ENCODE results near the gene TRAF7. TPM values are rescaled to one million over a fixed set of nuclear protein-coding genes. Genes with fewer than 3 reads are reported as not detected.

Gene TRAF7
- total RNA-seq, 4 donors from 2014 or later = 42.6 to 64.5 (median 54.3) TPM

GRCh38 chr16:2181952-2182351 is 26.4 kb downstream of the TRAF7 start:
- intact Hi-C loops (cut with DNase I) = no loop called here
- H3K27me3 ChIP-seq = peaks cover 0 to 13% (median 0%) of the 10 kb centered on the region in 4 donors
- H3K4me3 ChIP-seq = no peak overlapping the region
- H3K36me3 ChIP-seq = peaks cover 6 to 13% (median 12%) of the 10 kb centered on the region in 4 donors
- TF ChIP-seq POLR2AphosphoS5 (IDR thresholded peaks at IDR 0.05) (no peak), POLR2A (IDR thresholded peaks at IDR 0.05; ENCODE audit: low read depth) (no peak), EP300 (IDR thresholded peaks at IDR 0.05) (no peak)
- TF ChIP-seq, protein P1, sequence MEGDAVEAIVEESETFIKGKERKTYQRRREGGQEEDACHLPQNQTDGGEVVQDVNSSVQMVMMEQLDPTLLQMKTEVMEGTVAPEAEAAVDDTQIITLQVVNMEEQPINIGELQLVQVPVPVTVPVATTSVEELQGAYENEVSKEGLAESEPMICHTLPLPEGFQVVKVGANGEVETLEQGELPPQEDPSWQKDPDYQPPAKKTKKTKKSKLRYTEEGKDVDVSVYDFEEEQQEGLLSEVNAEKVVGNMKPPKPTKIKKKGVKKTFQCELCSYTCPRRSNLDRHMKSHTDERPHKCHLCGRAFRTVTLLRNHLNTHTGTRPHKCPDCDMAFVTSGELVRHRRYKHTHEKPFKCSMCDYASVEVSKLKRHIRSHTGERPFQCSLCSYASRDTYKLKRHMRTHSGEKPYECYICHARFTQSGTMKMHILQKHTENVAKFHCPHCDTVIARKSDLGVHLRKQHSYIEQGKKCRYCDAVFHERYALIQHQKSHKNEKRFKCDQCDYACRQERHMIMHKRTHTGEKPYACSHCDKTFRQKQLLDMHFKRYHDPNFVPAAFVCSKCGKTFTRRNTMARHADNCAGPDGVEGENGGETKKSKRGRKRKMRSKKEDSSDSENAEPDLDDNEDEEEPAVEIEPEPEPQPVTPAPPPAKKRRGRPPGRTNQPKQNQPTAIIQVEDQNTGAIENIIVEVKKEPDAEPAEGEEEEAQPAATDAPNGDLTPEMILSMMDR (IDR thresholded peaks at IDR 0.05) = no peak
- no peak for DNase-seq (ENCODE audit: extremely low spot score)
- no peak overlapping the region for H3K27ac ChIP-seq (replicated peaks in 1 of 4)
- H3K4me1 ChIP-seq = peaks cover 0 to 11% (median 0%) of the 10 kb centered on the region in 4 donors
- no CpG with 5 or more reads among the region's 20 CpGs for WGBS
- no peaks in the 10 kb centered on the region for H3K9me3 ChIP-seq

GRCh38 chr16:2183671-2184070 is 28.1 kb downstream of the TRAF7 start:
- Histone ChIP-seq H3K36me3 (no peaks in the 10 kb centered on the region), H3K27me3 (peaks cover 0 to 7% (median 0%) of the 10 kb centered on the region in 4 donors), H3K4me1 (peaks cover 0 to 5% (median 0%) of the 10 kb centered on the region in 4 donors), H3K4me3 (no peak overlapping the region), H3K9me3 (no peaks in the 10 kb centered on the region), H3K27ac (replicated peaks in 1 of 4) (no peak overlapping the region)
- DNase-seq (ENCODE audit: extremely low spot score) = no peak
- intact Hi-C loops (cut with DNase I) = no loop called here
- WGBS = 89% methylated on average over 9 of the region's 30 CpGs
- TF ChIP-seq, protein P1 (IDR thresholded peaks at IDR 0.05) = no peak
- no peak for TF ChIP-seq POLR2A (IDR thresholded peaks at IDR 0.05; ENCODE audit: low read depth)
- no peak for TF ChIP-seq EP300 (IDR thresholded peaks at IDR 0.05)
- no peak for TF ChIP-seq POLR2AphosphoS5 (IDR thresholded peaks at IDR 0.05)

DNA sequence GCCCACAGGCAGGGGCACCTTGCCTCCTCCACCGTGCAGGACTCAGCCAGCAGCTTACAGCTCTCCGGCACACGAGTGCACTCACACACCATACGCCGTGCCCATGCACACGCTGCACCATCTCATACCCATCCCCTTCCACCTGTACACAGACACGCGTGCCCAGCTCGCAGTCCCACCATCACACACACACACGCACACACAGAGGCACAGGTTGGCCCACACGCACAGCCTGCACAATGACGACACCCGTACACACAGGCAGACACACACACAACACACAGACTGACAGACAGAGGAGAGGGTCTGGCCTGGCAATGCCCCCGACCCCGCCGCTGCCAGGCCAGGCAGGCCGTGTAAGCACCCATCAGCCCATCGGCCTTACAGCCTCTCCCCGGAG is 28.8 kb downstream of the TRAF7 start:
- Histone ChIP-seq H3K27me3 (peaks cover 0 to 4% (median 0%) of the 10 kb centered on the region in 4 donors), H3K27ac (replicated peaks in 1 of 4) (no peak overlapping the region), H3K4me1 (no peaks in the 10 kb centered on the region), H3K36me3 (no peaks in the 10 kb centered on the region), H3K4me3 (no peak overlapping the region), H3K9me3 (no peaks in the 10 kb centered on the region)
- DNase-seq (ENCODE audit: extremely low spot score) = no peak
- no peak for TF ChIP-seq POLR2A (IDR thresholded peaks at IDR 0.05; ENCODE audit: low read depth)
- TF ChIP-seq, protein P1 (IDR thresholded peaks at IDR 0.05) = no peak
- TF ChIP-seq POLR2AphosphoS5 (IDR thresholded peaks at IDR 0.05) = no peak
- no peak for TF ChIP-seq EP300 (IDR thresholded peaks at IDR 0.05)
- intact Hi-C loops (cut with DNase I) = no loop called here
- WGBS = 93% methylated on average over 14 of the region's 19 CpGs

DNA sequence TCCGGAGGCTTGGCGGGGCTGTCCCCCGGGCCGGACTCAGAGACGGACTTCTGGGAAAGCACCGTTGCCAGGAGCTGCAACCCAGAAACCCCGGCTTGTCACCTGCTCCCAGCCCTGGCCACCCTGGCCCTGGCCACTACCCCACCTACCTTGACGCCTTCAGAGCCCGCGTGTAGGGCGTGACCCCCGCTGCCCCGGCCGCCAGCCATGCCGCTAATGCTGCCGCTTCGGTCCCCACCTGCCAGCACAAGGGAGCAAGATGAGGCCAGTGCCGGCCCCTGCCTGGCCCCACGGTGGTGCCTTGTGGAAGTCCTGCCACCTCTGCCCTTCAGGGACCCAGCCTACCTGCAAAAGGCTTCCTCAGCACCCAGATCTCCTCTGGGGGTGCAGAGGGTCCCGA is 29.4 kb downstream of the TRAF7 start:
- Histone ChIP-seq H3K27ac (replicated peaks in 1 of 4) (no peak overlapping the region), H3K4me1 (no peaks in the 10 kb centered on the region), H3K36me3 (no peaks in the 10 kb centered on the region), H3K4me3 (no peak overlapping the region), H3K27me3 (no peaks in the 10 kb centered on the region), H3K9me3 (no peaks in the 10 kb centered on the region)
- intact Hi-C loops (cut with DNase I) = no loop called here
- TF ChIP-seq, protein P1 (IDR thresholded peaks at IDR 0.05) = no peak
- TF ChIP-seq EP300 (IDR thresholded peaks at IDR 0.05) = no peak
- no peak for TF ChIP-seq POLR2AphosphoS5 (IDR thresholded peaks at IDR 0.05)
- TF ChIP-seq POLR2A (IDR thresholded peaks at IDR 0.05; ENCODE audit: low read depth) = no peak
- 89% methylated on average over 15 of the region's 20 CpGs for WGBS
- no peak for DNase-seq (ENCODE audit: extremely low spot score)

- WGBS = 90% methylated on average over 13 of the region's 13 CpGs
- H3K9me3 ChIP-seq = no peaks in the 10 kb centered on the region
- H3K27me3 ChIP-seq = no peaks in the 10 kb centered on the region
- no peak overlapping the region for H3K27ac ChIP-seq (replicated peaks in 1 of 4)
- TF ChIP-seq POLR2AphosphoS5 (IDR thresholded peaks at IDR 0.05) = no peak
- TF ChIP-seq, protein P1 (IDR thresholded peaks at IDR 0.05) = no peak
- no peak for TF ChIP-seq EP300 (IDR thresholded peaks at IDR 0.05)
- TF ChIP-seq POLR2A (IDR thresholded peaks at IDR 0.05; ENCODE audit: low read depth) = no peak
- H3K4me1 ChIP-seq = no peaks in the 10 kb centered on the region
- H3K4me3 ChIP-seq = no peak overlapping the region
- intact Hi-C loops (cut with DNase I) = no loop called here
- no peaks in the 10 kb centered on the region for H3K36me3 ChIP-seq
- DNase-seq (ENCODE audit: extremely low spot score) = no peak
Measured at GRCh38 chr16:2186064-2186463, 30.5 kb downstream of the TRAF7 start.
